HepG2 (cell line): ENCODE measurements around the gene CYP27B1. TPM values are rescaled to one million over a fixed set of nuclear protein-coding genes. Genes with fewer than 3 reads are reported as not detected.

Experiments used
- ATAC-seq: fragments of 200-7000 bp; cut with Tn5 transposase; 3 replicates; pipeline ENCODE4 v1.9.1; 2020; ENCODE audit warnings: mild to moderate bottlenecking, moderate library complexity
- BruUV-seq: library from RNA; stranded (reverse); fragments of 400-500 nt; replicated peaks from 2 replicates; lab custom pipeline; 2021; lab: Mats Ljungman, UMichigan
- CTCF ChIA-PET: fragments of 300-600 bp; formaldehyde crosslinking; extraction: SDS; loops from one replicate; lab custom pipeline; 2021; ENCODE audit warnings: low total read pairs, inconsistent platforms, low intra/inter-chr PET ratio; lab: Yijun Ruan, JAX
- POLR2A ChIA-PET: fragments of 350-600 bp; sonication (Branson Sonifier 250); formaldehyde crosslinking; loops from one replicate; lab custom pipeline; 2020; ENCODE audit warnings: antibody characterized with exemption, inconsistent platforms; lab: Yijun Ruan, JAX
- DNase-seq: peaks from one replicate; pipeline ENCODE4 v3.0.0-alpha.2; 2015; ENCODE audit warnings: low spot score
- FAIRE-seq: peaks from 3 replicates; lab custom pipeline; 2011; peaks lifted over from hg19 to GRCh38; lab: Jason Lieb, UNC
- H2AFZ ChIP-seq: one replicate; pipeline ENCODE4 v1.6.1; 2011; ENCODE audit warnings: low read length, inconsistent platforms
- H3K27ac ChIP-seq: fragments of 300-600 bp; 3 replicates; pipeline ENCODE4 v1.8.0; 2011; ENCODE audit warnings: mixed run types, mild to moderate bottlenecking, mixed read lengths, low read length, inconsistent platforms; ENCODE audit not compliant: insufficient read depth; ENCODE audit errors: extremely low read length
- H3K27me3 ChIP-seq, 2 experiments: fragments of 200-600 bp in 1 of 2; 2 replicates in 1 of 2; 3 replicates in 1 of 2; pipeline versions ENCODE4 v1.6.0 to v1.8.0; 2011; ENCODE audit warnings: low read length in 2 of 2, mild to moderate bottlenecking in 2 of 2, moderate library complexity in 2 of 2, inconsistent platforms in 1 of 2; ENCODE audit not compliant: insufficient read depth in 2 of 2, control insufficient read depth in 1 of 2
- H3K36me3 ChIP-seq, 2 experiments: fragments of 200-600 bp in 1 of 2; replicated peaks in 1 of 2; 2 replicates in 1 of 2; 3 replicates in 1 of 2; pipeline versions ENCODE4 v1.5.1 to v1.8.0; 2011; ENCODE audit warnings: low read length in 2 of 2, inconsistent platforms in 1 of 2; ENCODE audit not compliant: insufficient read depth in 2 of 2, control insufficient read depth in 1 of 2
- H3K4me1 ChIP-seq: 2 replicates; pipeline ENCODE4 v1.5.1; 2012; ENCODE audit warnings: low read length, inconsistent platforms; ENCODE audit not compliant: insufficient read depth
- H3K4me2 ChIP-seq: 2 replicates; pipeline ENCODE4 v1.6.0; 2011; ENCODE audit warnings: low read depth, low read length, inconsistent platforms
- H3K4me3 ChIP-seq, 3 experiments: fragments of 200-600 bp in 1 of 3; sonication (generic), shearing (Covaris generic) in 1 of 3; replicated peaks in 1 of 3; 2 replicates each; pipeline ENCODE4 v1.5.1; 2011 to 2016; ENCODE audit warnings: low read length in 3 of 3, inconsistent platforms in 2 of 3, low read depth in 2 of 3, mild to moderate bottlenecking in 2 of 3, control low read depth in 1 of 3, mixed read lengths in 1 of 3; ENCODE audit not compliant: insufficient read depth in 1 of 3
- H3K79me2 ChIP-seq: one replicate; pipeline ENCODE4 v1.6.1; 2011; ENCODE audit warnings: low read length, inconsistent platforms; ENCODE audit not compliant: insufficient read depth
- H3K9ac ChIP-seq: 2 replicates; pipeline ENCODE4 v1.6.0; 2011; ENCODE audit warnings: mild to moderate bottlenecking, low read depth, low read length, inconsistent platforms; ENCODE audit not compliant: insufficient read depth
- H3K9me3 ChIP-seq: 2 replicates; pipeline ENCODE4 v1.5.1; 2012; ENCODE audit warnings: mild to moderate bottlenecking, low read length
- H4K20me1 ChIP-seq: 2 replicates; pipeline ENCODE4 v1.6.0; 2011; ENCODE audit warnings: inconsistent platforms, mild to moderate bottlenecking, low read length, moderate library complexity; ENCODE audit not compliant: insufficient read depth
- CAMTA2 ChIP-seq: sonication (generic); formaldehyde crosslinking; IDR thresholded peaks from 2 replicates; pipeline ENCODE4 v1.4.0; 2020; ENCODE audit warnings: mild to moderate bottlenecking, missing genetic modification reagents, borderline replicate concordance
- E2F1 ChIP-seq: sonication (generic); formaldehyde crosslinking; IDR thresholded peaks from 2 replicates; pipeline ENCODE4 v1.5.0; 2020; ENCODE audit warnings: missing genetic modification reagents
- EEA1 ChIP-seq: sonication (generic); formaldehyde crosslinking; IDR thresholded peaks from 2 replicates; pipeline ENCODE4 v1.5.1; 2020; ENCODE audit warnings: mild to moderate bottlenecking, missing genetic modification reagents, borderline replicate concordance
- ZGPAT ChIP-seq: IDR thresholded peaks from 2 replicates; pipeline ENCODE4 v1.6.1; 2016; ENCODE audit warnings: mild to moderate bottlenecking
- ZNF160 ChIP-seq: sonication (generic); formaldehyde crosslinking; IDR thresholded peaks from 2 replicates; pipeline ENCODE4 v1.8.0; 2022; ENCODE audit warnings: mild to moderate bottlenecking, inconsistent platforms, missing genetic modification reagents
- ZNF788 ChIP-seq: sonication (generic); formaldehyde crosslinking; IDR thresholded peaks from 2 replicates; pipeline ENCODE4 v1.5.0; 2020; ENCODE audit warnings: mild to moderate bottlenecking, missing genetic modification reagents, borderline replicate concordance
- ZSCAN12 ChIP-seq: sonication (generic); formaldehyde crosslinking; IDR thresholded peaks from 2 replicates; pipeline ENCODE4 v1.9.0; 2021; ENCODE audit warnings: mild to moderate bottlenecking, missing genetic modification reagents
- WGBS: methylation state at CpG from one replicate; pipeline ENCODE4 v1.1.6; 2017; ENCODE audit warnings: low lambda C conversion rate; 5-methylcytosine and 5-hydroxymethylcytosine counted together
- in situ Hi-C: cut with HindIII; loops from 2 replicates; pipeline ENCODE4 v1.10.0; 2017; ENCODE audit warnings: low pct_unique_long_range_greater_than_20kb; ENCODE audit not compliant: extremely low pct_ligation_motif_present
- intact Hi-C: fragments of 100-400 bp; cut with micrococcal nuclease; formaldehyde crosslinking; loops from one replicate; pipeline ENCODE4 v1.10.0; 2022; ENCODE audit not compliant: unreplicated experiment
- polyA plus RNA-seq, 8 experiments: library from polyadenylated mRNA; depleted of rRNA in 3 of 8; stranded (reverse) in 7 of 8; unstranded in 1 of 8; fragments of >200 nt; fragmentation: Illumina TruSeq in 4 of 8; extraction: Trizol in 4 of 8; gene quantifications; 2 replicates each; pipeline versions ENCODE4 v1.2.1 to v1.2.3, GENCODE V29; 2011 to 2016; ENCODE audit warnings: low read depth in 4 of 8, missing spikeins in 1 of 8, mixed read lengths in 1 of 8; ENCODE audit not compliant: insufficient read depth in 1 of 8
- total RNA-seq, 5 experiments: library from RNA; depleted of rRNA; stranded (reverse); fragments of >200 nt; fragmentation: Illumina TruSeq; extraction: Trizol; gene quantifications; 2 replicates each; pipeline ENCODE4 v1.2.3, GENCODE V29; 2016; ENCODE audit warnings: low read depth in 1 of 5

CYP27B1 gene
- total and polyA plus RNA-seq, 2 of the 13 experiments (the other 11 are each of a cell fraction or from before 2014, with no cell fraction given), result 2.3 to 3.0 TPM

- peak; percentile 33; the same call in 1 of the 2 replicates for TF ChIP-seq ZNF788 (CRISPR knock-in tag)
- no peak for TF ChIP-seq CAMTA2 (CRISPR knock-in tag)
- TF ChIP-seq ZNF160 (CRISPR knock-in tag), result no peak
- TF ChIP-seq ZGPAT, result peak; percentile 64
- TF ChIP-seq ZSCAN12 (CRISPR knock-in tag), result no peak
Measured at GRCh38 chr12:57813971-57814772, 47.3 kb upstream of the CYP27B1 start (continued).

- H3K4me3 ChIP-seq, result no peak overlapping the region
- no peak overlapping the region for H3K4me2 ChIP-seq
- no peak overlapping the region for H3K9ac ChIP-seq
- no peak overlapping the region for H2AFZ ChIP-seq
- H3K79me2 ChIP-seq, result no peaks in the 10 kb centered on the region
- H3K27me3 ChIP-seq, result no peaks in the 10 kb centered on the region
- no peak for DNase-seq
- peak; percentile 4 for ATAC-seq
- H4K20me1 ChIP-seq, result no peaks in the 10 kb centered on the region
- POLR2A ChIA-PET, result interaction anchor here (1.0 to 1.9 kb wide), 3 partner anchors 30 to 41 kb away, joined by 3 to 6 read pairs (median 3); partner anchors contain the start of genes CTDSP2, EEF1AKMT3, METTL1 and TSFM
- no peaks in the 10 kb centered on the region for H3K36me3 ChIP-seq
- FAIRE-seq, result no peak
- 83% methylated on average over 9 of the region's 14 CpGs for WGBS
- intact Hi-C loops, result no loop called here
- no peaks in the 10 kb centered on the region for H3K9me3 ChIP-seq
- CTCF ChIA-PET, result interaction anchor here (0.7 kb wide), 1 partner anchor 92 kb away, joined by 4 read pairs; no protein-coding TSS in a partner anchor
- H3K27ac ChIP-seq, result peak overlapping the region; percentile 65
- TF ChIP-seq EEA1 (0 out of 2 replicates have a peak, but pooled peaks have one; percentile 7), E2F1 (no peak)
- in situ Hi-C loops, result no loop called here
- BruUV-seq, result no TSS peak
- peaks cover 63% of the 10 kb centered on the region for H3K4me1 ChIP-seq
Measured at GRCh38 chr12:57813111-57813970, 46.5 kb upstream of the CYP27B1 start.
